Ureter (tissue), 1 donor: ENCODE data around the gene SLC40A1. TPM values are rescaled to one million over a fixed set of nuclear protein-coding genes. Genes with fewer than 3 reads are reported as not detected.
A peak's percentile ranks its signal among the peaks of the same experiment; 100 is the strongest.

Experiments
- DNase-seq: peaks from one replicate; pipeline ENCODE4 v3.0.0-alpha.2; 2020; ENCODE audit warnings: low spot score
- total RNA-seq: library from RNA; stranded (reverse); gene quantifications from one replicate; pipeline ENCODE4 v1.2.4, GENCODE V29; 2023
- donor health status: DM: yes; HTN: yes; CAD: no.

SLC40A1 gene
- total RNA-seq, 1 donor from 2014 or later, result 39.9 TPM

GRCh38 chr2:189569295-189569910 lies 11.2 kb downstream of the SLC40A1 start:
- no peak for DNase-seq

GRCh38 chr2:189566046-189566445 lies 14.5 kb downstream of the SLC40A1 start:
- no peak for DNase-seq

- no peak for DNase-seq
Measured at GRCh38 chr2:189561371-189562038, 19.1 kb downstream of the SLC40A1 start.

GRCh38 chr2:189560273-189560586 lies 20.4 kb downstream of the SLC40A1 start:
- no peak for DNase-seq

- no peak for DNase-seq
Measured at GRCh38 chr2:189559579-189560272, 20.9 kb downstream of the SLC40A1 start.

GRCh38 chr2:189558516-189559272 lies 21.9 kb downstream of the SLC40A1 start:
- no peak for DNase-seq

- no peak for DNase-seq
Measured at GRCh38 chr2:189557373-189557772, 23.2 kb downstream of the SLC40A1 start.

GRCh38 chr2:189556526-189556925 lies 24.1 kb downstream of the SLC40A1 start:
- no peak for DNase-seq

GRCh38 chr2:189555232-189555631 lies 25.4 kb downstream of the SLC40A1 start:
- DNase-seq, result no peak

GRCh38 chr2:189553504-189554088 lies 27.0 kb downstream of the SLC40A1 start:
- DNase-seq, result no peak

GRCh38 chr2:189552991-189553404 lies 27.6 kb downstream of the SLC40A1 start:
- DNase-seq, result no peak

- no peak for DNase-seq
Measured at GRCh38 chr2:189552334-189552990, 28.1 kb downstream of the SLC40A1 start.

- DNase-seq, result no peak
Measured at GRCh38 chr2:189551808-189552207, 28.8 kb downstream of the SLC40A1 start.

GRCh38 chr2:189549449-189549832 lies 31.1 kb downstream of the SLC40A1 start:
- no peak for DNase-seq

- no peak for DNase-seq
Measured at GRCh38 chr2:189548666-189549448, 31.7 kb downstream of the SLC40A1 start.

- DNase-seq, result no peak
Measured at GRCh38 chr2:189545418-189545817, 35.2 kb downstream of the SLC40A1 start.

GRCh38 chr2:189544318-189545042 lies 36.1 kb downstream of the SLC40A1 start:
- no peak for DNase-seq

GRCh38 chr2:189543367-189543766 lies 37.2 kb downstream of the SLC40A1 start:
- no peak for DNase-seq

- peak; percentile 61 for DNase-seq
Measured at GRCh38 chr2:189542145-189542882, 38.3 kb downstream of the SLC40A1 start.
